ENCODE results near the gene C5AR1. TPM values are rescaled to one million over a fixed set of nuclear protein-coding genes. Genes with fewer than 3 reads are reported as not detected.

C5AR1 gene
- total RNA-seq, 2 experiments from 2014 or later = 1.1 TPM; not detected in 1

DNA sequence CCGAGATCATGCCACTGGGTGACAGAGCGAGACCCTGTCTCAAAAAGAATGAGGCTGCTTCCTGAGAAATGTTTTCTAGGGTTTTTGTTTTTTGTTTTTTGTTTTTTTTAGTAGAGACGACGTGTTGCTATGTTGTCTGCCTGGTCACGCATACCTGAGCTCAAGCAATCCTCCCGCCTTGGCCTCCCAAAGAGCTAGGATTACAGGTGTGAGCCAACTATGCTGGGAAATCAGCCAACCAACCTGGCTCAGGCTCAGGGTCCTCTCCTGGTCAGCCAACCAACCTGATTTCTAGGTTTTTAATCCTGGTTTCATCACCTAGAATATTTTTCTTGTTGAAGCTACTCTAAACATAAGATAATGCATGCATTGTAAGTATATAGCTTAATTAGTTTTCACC, 47.2 kb downstream of the C5AR1 start:
- ChIA-PET CTCF (ENCODE audit: unreplicated experiment) (no interaction called here), POLR2A (interaction anchor here (0.6 to 1.1 kb wide), 3 partner anchors 8 to 222 kb away, joined by 3 to 7 read pairs (median 6); no protein-coding TSS in a partner anchor)
- intact Hi-C loops (cut with micrococcal nuclease; ENCODE audit: unreplicated experiment) = no loop called here
- DNase-seq (ENCODE audit: low spot score) = no peak
- Histone ChIP-seq H3K9me3 (ENCODE audit: low read length) (no peaks in the 10 kb centered on the region), H3K36me3 (ENCODE audit: insufficient read depth, low read length) (peaks cover 99% of the 10 kb centered on the region), H2AFZ (ENCODE audit: low read length) (no peak overlapping the region), H3K79me2 (ENCODE audit: insufficient read depth, low read depth, low read length) (peaks cover 4% of the 10 kb centered on the region; the same call in 1 of the 2 replicates), H3K4me3 (ENCODE audit: low read depth, low read length, poor library complexity, severe bottlenecking) (no peak overlapping the region), H4K20me1 (ENCODE audit: insufficient read depth, low read length) (no peaks in the 10 kb centered on the region), H3K9me2 (ENCODE audit: insufficient read depth, low read length) (no peaks in the 10 kb centered on the region), H3K4me2 (ENCODE audit: low read length) (no peak overlapping the region), H3K4me1 (ENCODE audit: insufficient read depth, low read length, poor library complexity, severe bottlenecking) (peaks cover 2% of the 10 kb centered on the region), H3K27ac (ENCODE audit: low read depth, low read length, poor library complexity, severe bottlenecking) (no peak overlapping the region)
- TF ChIP-seq, protein P1, sequence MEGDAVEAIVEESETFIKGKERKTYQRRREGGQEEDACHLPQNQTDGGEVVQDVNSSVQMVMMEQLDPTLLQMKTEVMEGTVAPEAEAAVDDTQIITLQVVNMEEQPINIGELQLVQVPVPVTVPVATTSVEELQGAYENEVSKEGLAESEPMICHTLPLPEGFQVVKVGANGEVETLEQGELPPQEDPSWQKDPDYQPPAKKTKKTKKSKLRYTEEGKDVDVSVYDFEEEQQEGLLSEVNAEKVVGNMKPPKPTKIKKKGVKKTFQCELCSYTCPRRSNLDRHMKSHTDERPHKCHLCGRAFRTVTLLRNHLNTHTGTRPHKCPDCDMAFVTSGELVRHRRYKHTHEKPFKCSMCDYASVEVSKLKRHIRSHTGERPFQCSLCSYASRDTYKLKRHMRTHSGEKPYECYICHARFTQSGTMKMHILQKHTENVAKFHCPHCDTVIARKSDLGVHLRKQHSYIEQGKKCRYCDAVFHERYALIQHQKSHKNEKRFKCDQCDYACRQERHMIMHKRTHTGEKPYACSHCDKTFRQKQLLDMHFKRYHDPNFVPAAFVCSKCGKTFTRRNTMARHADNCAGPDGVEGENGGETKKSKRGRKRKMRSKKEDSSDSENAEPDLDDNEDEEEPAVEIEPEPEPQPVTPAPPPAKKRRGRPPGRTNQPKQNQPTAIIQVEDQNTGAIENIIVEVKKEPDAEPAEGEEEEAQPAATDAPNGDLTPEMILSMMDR (conservative IDR thresholded peaks at IDR 0.05; ENCODE audit: low read length) = no peak
- no peak for TF ChIP-seq EZH2phosphoT487 (IDR thresholded peaks at IDR 0.05; ENCODE audit: borderline replicate concordance, low read depth, low read length)
- no TSS peak for BruUV-seq (replicated peaks)

DNA sequence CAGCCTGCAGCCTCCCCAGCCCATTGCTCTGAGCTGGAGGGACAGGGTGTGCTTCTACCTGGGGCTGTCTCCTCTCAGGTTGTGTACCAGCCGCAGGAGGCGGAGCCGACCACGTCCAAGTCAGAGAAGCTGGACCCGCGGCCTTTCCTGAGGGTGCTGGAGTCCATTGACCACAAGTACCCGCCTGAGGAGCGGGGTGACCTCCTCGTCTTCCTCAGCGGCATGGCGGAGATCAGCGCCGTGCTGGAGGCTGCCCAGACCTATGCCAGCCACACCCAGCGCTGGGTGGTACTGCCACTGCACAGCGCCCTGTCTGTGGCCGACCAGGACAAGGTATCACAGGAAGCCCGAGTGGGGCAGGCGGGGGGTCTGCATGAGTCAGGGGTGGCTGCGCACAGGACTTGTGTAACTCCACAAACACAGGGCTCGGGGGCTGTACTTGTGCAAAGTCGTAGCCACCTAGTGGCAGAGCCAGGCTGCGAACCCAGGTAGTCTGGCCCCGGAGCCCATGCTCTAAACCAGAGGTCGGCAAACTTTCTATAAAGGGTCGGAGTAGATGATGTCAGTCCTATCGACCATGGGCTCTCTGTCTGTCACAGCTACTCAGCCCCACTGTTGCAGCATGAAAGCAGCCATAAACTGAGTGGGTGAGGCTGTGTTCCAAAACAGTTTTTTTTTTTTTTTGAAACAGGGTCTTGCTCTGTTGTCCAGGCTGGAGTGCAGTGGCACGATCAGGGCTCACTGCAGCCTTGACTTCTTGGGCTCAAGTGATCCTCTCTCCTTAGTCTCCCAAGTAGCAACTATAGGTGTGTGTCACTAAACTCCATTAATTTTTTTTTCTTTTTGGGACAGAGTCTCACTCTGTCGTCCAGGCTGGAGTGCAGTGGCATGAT, 48.4 kb downstream of the C5AR1 start:
- intact Hi-C loops (cut with micrococcal nuclease; ENCODE audit: unreplicated experiment) = no loop called here
- no peak overlapping the region for H3K4me3 ChIP-seq (ENCODE audit: low read depth, low read length, poor library complexity, severe bottlenecking)
- DNase-seq (ENCODE audit: low spot score) = peak; percentile 14
- POLR2A ChIA-PET = interaction anchor here (1.0 to 1.1 kb wide), 2 partner anchors 9 to 13 kb away, joined by 3 to 6 read pairs; no protein-coding TSS in a partner anchor
- no peak overlapping the region for H3K27ac ChIP-seq (ENCODE audit: low read depth, low read length, poor library complexity, severe bottlenecking)
- no TSS peak for BruUV-seq (replicated peaks)
- no peaks in the 10 kb centered on the region for H3K4me1 ChIP-seq (ENCODE audit: insufficient read depth, low read length, poor library complexity, severe bottlenecking)
- no peaks in the 10 kb centered on the region for H4K20me1 ChIP-seq (ENCODE audit: insufficient read depth, low read length)
- no peak overlapping the region for H3K4me2 ChIP-seq (ENCODE audit: low read length)
- CTCF ChIA-PET (ENCODE audit: unreplicated experiment) = no interaction called here
- no peaks in the 10 kb centered on the region for H3K9me3 ChIP-seq (ENCODE audit: low read length)
- peaks cover 96% of the 10 kb centered on the region for H3K36me3 ChIP-seq (ENCODE audit: insufficient read depth, low read length)
- H2AFZ ChIP-seq (ENCODE audit: low read length) = no peak overlapping the region
- TF ChIP-seq EZH2phosphoT487 (IDR thresholded peaks at IDR 0.05; ENCODE audit: borderline replicate concordance, low read depth, low read length) = no peak
- TF ChIP-seq, protein P1 (conservative IDR thresholded peaks at IDR 0.05; ENCODE audit: low read length) = peak; percentile 67
- no peaks in the 10 kb centered on the region for H3K9me2 ChIP-seq (ENCODE audit: insufficient read depth, low read length)
- H3K79me2 ChIP-seq (ENCODE audit: insufficient read depth, low read depth, low read length) = no peaks in the 10 kb centered on the region

DNA sequence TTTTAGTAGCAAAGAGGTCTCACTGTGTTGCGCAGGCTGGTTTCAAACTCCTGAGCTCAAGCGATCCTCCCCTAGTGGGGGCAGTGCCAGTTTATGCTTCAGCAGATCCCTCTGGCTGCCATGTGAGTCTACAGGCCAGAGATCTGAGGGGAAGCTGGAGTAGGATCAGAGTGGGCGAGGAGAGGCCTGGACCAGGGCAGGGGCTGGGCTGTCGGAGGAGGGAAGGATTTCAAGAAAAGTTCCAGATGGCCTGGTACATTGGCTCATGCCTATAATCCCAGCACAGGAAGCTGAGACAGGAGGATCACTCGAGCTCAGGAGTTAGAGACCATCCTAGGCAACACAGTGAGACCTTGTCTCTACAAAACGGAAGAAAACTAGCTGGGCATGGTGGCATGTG, 49.3 kb downstream of the C5AR1 start:
- no TSS peak for BruUV-seq (replicated peaks)
- intact Hi-C loops (cut with micrococcal nuclease; ENCODE audit: unreplicated experiment) = no loop called here
- Histone ChIP-seq H2AFZ (ENCODE audit: low read length) (no peak overlapping the region), H3K9me3 (ENCODE audit: low read length) (no peaks in the 10 kb centered on the region), H3K27ac (ENCODE audit: low read depth, low read length, poor library complexity, severe bottlenecking) (no peak overlapping the region), H3K36me3 (ENCODE audit: insufficient read depth, low read length) (peaks cover 97% of the 10 kb centered on the region), H3K9me2 (ENCODE audit: insufficient read depth, low read length) (no peaks in the 10 kb centered on the region), H3K4me1 (ENCODE audit: insufficient read depth, low read length, poor library complexity, severe bottlenecking) (no peaks in the 10 kb centered on the region), H3K4me3 (ENCODE audit: low read depth, low read length, poor library complexity, severe bottlenecking) (no peak overlapping the region), H3K79me2 (ENCODE audit: insufficient read depth, low read depth, low read length) (no peaks in the 10 kb centered on the region), H3K4me2 (ENCODE audit: low read length) (no peak overlapping the region), H4K20me1 (ENCODE audit: insufficient read depth, low read length) (no peaks in the 10 kb centered on the region)
- TF ChIP-seq, protein P1 (conservative IDR thresholded peaks at IDR 0.05; ENCODE audit: low read length) = no peak
- TF ChIP-seq EZH2phosphoT487 (IDR thresholded peaks at IDR 0.05; ENCODE audit: borderline replicate concordance, low read depth, low read length) = no peak
- ChIA-PET POLR2A (no interaction called here), CTCF (ENCODE audit: unreplicated experiment) (no interaction called here)
- no peak for DNase-seq (ENCODE audit: low spot score)
